ENCODE measurements around the gene LRRC17.

Gene LRRC17

DNA sequence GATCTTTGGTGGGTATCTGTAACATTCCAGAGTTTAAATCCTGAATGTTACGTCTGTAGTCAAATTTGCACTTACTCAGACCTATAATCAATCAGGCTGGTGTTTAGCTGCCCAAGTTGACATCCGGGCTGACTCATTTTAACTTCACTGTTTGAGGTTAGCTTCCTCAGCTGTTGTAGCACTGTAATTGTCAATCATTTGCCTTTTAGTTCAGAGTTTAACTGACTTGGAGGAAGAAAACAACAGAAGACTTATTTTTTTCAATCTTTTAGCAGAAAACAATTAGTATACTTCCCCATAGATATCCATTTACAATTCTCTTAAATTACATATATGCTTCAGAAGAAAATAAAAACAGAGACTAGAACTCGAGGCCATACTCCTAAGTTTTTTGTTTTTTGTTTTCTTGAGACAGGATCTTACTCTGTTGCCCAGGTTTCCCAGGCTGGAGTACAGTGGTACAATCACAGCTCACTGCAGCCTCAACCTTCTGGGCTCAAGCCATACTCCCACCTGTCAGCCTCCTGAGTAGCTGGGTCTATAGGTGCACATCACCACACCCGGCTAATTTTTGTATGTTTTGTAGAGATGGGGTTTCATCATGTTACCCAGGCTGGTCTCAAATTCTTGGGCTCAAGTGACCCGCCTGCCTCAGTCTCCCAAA lies 38.5 kb upstream of the LRRC17 start:
- in situ Hi-C loops (cut with HindIII; ENCODE audit: low sequenced_read_pairs), result no loop called here
- peak; percentile 83 for DNase-seq (ENCODE audit: low read depth)
- TF ChIP-seq, protein P1, sequence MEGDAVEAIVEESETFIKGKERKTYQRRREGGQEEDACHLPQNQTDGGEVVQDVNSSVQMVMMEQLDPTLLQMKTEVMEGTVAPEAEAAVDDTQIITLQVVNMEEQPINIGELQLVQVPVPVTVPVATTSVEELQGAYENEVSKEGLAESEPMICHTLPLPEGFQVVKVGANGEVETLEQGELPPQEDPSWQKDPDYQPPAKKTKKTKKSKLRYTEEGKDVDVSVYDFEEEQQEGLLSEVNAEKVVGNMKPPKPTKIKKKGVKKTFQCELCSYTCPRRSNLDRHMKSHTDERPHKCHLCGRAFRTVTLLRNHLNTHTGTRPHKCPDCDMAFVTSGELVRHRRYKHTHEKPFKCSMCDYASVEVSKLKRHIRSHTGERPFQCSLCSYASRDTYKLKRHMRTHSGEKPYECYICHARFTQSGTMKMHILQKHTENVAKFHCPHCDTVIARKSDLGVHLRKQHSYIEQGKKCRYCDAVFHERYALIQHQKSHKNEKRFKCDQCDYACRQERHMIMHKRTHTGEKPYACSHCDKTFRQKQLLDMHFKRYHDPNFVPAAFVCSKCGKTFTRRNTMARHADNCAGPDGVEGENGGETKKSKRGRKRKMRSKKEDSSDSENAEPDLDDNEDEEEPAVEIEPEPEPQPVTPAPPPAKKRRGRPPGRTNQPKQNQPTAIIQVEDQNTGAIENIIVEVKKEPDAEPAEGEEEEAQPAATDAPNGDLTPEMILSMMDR (IDR thresholded peaks at IDR 0.05; ENCODE audit: low read depth, low read length, missing control alignments), result no peak
- no peak overlapping the region for H3K4me3 ChIP-seq (ENCODE audit: low read depth, low read length)

DNA sequence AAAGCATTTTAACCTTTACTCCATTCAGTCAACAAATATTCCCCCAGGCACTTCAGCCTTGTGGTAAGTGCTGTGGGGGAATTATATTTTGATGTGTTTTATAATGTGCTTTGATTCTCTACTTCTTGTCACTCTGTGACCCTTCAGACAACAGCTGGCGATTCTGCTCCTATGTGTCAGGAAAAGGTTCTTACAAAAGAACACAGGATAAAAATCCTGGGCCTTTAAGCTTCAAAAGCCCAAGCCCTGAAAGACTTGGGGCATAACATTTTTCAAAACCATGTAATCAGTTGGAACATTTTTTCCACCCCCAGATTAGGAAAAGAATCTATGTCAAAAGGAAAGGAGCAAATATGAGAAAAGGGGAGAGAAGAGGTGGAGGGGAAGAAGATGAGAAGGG lies 37.8 kb upstream of the LRRC17 start:
- TF ChIP-seq, protein P1 (IDR thresholded peaks at IDR 0.05; ENCODE audit: low read depth, low read length, missing control alignments), result no peak
- no peak overlapping the region for H3K4me3 ChIP-seq (ENCODE audit: low read depth, low read length)
- in situ Hi-C loops (cut with HindIII; ENCODE audit: low sequenced_read_pairs), result no loop called here
- no peak for DNase-seq (ENCODE audit: low read depth)

DNA sequence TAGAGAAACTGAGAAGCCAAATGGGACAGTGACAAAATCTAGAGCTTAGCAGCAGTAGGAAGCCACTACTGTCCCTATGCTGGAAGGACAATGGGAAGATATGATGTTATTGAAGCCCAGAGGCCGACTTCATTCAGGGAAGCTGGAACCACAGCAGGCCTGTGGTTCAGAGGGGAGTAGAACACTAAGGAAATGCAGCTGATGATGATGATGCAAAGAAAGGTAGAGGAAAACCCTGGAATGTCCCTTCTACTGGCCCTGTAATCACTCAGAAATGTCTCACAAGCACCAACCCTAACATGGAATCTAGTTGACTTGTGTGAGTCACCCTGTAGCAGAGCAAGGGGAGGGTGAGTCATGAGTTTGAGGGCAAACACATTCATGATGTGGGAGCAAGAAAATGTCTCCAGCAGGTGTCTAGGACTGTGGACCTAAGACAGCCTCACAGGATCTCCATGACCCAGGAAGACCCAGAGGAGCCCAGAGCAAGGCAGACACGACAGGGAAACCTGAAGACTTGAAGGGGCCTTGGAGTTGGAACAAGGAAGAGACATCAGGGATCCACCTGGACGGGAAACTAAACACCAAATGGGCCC lies 37.0 kb upstream of the LRRC17 start:
- TF ChIP-seq, protein P1 (IDR thresholded peaks at IDR 0.05; ENCODE audit: low read depth, low read length, missing control alignments), result peak; percentile 6
- in situ Hi-C loops (cut with HindIII; ENCODE audit: low sequenced_read_pairs), result no loop called here
- no peak overlapping the region for H3K4me3 ChIP-seq (ENCODE audit: low read depth, low read length)
- peak; percentile 96 for DNase-seq (ENCODE audit: low read depth)

DNA sequence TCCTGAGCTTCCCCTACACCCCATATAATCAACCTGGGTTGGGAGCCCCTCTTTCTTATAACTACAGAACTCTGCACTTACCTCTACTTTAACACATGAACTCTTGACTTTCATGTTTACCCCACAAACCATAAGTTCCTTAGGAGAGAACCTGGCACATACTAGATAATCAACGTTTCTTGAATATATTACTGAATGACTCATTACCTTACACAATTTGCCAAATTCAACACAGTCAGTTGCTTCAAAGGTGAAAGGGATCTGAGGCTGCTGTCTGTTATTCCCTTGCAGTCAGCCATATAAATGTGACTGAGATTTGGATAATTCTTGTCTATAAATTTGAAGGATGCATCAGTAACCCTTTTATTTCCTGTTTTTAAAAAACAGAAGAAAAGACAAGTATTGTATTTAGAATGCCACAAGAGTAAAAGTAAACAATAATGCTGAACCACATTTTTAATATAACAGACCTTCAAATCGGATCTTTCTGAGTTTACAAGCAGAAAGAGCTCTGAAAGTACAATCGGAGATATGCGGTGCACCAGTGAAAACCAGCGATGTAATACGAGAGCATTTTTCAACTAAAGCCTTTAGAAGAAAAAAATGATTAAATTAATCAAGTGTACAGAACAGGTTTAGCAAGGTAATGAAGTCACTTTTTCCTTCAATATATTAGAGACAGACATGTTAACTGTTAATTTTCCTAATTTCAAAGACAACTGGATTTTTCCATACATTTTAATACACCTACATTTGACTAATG lies 29.5 kb upstream of the LRRC17 start:
- TF ChIP-seq, protein P1 (IDR thresholded peaks at IDR 0.05; ENCODE audit: low read depth, low read length, missing control alignments), result no peak
- DNase-seq (ENCODE audit: low read depth), result no peak
- no peak overlapping the region for H3K4me3 ChIP-seq (ENCODE audit: low read depth, low read length)
- in situ Hi-C loops (cut with HindIII; ENCODE audit: low sequenced_read_pairs), result no loop called here

DNA sequence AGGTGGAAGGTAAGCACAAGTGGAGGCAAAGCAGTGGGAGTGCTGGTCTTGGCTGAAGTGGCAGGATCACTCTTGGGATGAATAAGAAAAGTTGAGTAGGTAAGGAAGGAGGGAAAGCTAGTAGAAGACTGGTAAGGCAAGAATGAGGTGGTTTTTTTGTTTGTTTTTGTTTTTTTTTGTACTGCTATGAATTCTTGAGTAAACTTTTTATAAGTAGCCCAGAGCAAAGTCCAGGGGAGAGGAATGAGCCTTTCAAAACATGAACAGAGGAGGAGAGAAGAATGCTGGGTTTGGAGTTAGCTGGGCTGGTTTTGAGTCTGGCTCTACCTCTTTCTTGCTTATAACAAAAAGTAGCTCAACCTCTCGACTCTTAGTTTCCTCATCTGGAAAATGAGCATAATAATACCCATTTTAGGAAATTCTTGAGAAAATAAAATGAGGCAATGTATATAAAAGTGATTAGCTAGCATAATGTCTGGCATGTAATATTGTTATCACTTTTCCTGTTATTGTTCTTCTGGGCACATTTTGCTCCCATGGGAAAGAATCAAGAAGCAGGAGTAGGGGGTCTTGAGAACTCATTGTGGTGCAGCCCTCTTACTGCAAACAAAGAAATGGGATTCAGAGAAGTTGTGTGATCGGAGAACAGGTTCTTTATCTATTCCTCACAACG lies 24.1 kb upstream of the LRRC17 start:
- DNase-seq (ENCODE audit: low read depth), result no peak
- TF ChIP-seq, protein P1 (IDR thresholded peaks at IDR 0.05; ENCODE audit: low read depth, low read length, missing control alignments), result no peak
- in situ Hi-C loops (cut with HindIII; ENCODE audit: low sequenced_read_pairs), result no loop called here
- H3K4me3 ChIP-seq (ENCODE audit: low read depth, low read length), result no peak overlapping the region

DNA sequence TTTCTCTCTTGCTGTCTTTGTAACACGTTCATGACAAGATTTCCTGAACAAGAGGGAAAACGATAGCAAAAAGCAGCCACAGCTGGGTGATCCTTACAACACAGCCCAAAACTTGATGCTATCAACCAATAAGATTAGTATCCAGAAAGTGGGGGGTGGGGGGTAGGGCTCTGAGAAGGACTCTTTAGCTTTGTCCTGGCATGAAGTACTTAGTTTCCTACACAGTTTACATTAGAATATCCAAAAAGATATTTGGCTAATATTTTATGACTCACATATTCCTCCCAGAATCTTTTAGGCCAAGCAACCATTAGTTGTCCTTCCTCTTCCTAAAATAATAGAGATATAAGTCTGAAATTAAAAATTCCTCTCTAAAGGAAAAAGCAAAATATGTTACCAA lies 22.9 kb upstream of the LRRC17 start:
- H3K4me3 ChIP-seq (ENCODE audit: low read depth, low read length), result no peak overlapping the region
- in situ Hi-C loops (cut with HindIII; ENCODE audit: low sequenced_read_pairs), result loop anchor here (5.0 kb wide), 1 partner anchor 52 kb away; no protein-coding TSS in a partner anchor
- no peak for DNase-seq (ENCODE audit: low read depth)
- TF ChIP-seq, protein P1 (IDR thresholded peaks at IDR 0.05; ENCODE audit: low read depth, low read length, missing control alignments), result no peak
